ENCODE results near the gene C11orf24. TPM values are rescaled to one million over a fixed set of nuclear protein-coding genes. Genes with fewer than 3 reads are reported as not detected.

Gene C11orf24
- total RNA-seq, 3 donors from 2014 or later (not counting 1 experiment from before 2014, with no cell fraction given): 15.6 to 26.1 (median 17.7) TPM

DNA sequence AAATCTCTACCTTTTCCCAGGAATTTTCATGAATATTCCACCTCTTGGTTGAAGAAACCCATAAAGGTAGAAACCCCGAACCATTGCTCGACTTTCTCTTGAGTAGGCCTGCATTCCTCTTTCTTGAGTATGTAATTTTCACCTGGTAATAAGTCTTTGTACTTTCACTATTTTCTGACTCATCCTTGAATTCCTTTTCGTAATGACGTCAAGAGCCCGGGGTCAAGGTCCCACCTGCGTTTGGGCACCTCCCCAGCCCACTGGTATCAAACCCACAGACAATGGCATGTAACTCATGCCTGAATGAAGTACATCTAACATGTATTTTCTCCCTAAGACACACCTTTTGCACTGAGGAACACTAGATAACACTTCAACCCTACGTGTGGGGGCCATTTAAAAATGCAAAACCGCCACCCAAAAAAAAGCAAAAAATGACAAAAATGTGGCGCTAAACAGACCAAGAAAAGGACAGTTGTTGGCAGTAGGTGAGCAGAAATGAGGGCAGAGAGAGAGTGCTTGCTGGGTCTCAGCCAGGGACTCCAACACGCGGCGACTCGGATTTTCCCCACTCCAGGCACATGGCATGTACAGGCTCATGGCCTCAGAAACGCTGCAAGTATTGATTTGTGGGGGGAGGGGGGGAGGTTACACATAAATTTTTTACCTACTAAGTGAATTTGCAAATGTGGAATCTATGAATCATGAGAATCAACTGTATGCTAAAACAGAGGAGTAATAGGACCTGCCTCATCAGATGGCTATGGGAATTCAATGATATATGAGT, 4.1 kb upstream of the C11orf24 start:
- Mint-ChIP-seq H3K4me1 (peaks cover 16 to 17% of the 10 kb centered on the region in 2 donors), H3K36me3 (no peaks in the 10 kb centered on the region), H3K27ac (no peak overlapping the region), H3K9me3 (no peaks in the 10 kb centered on the region), H3K4me3 (no peak overlapping the region), H3K27me3 (ENCODE audit: low read depth in 2 of 2) (no peaks in the 10 kb centered on the region)
- no peaks in the 10 kb centered on the region for H3K36me3 ChIP-seq (ENCODE audit: control insufficient read depth, insufficient read depth, low read length)
- ATAC-seq: no peak
- peaks cover 21% of the 10 kb centered on the region for H3K4me1 ChIP-seq (ENCODE audit: control insufficient read depth, insufficient read depth, low read length)
- intact Hi-C loops (cut with micrococcal nuclease): no loop called here
- 95% methylated on average over 14 of the region's 14 CpGs for WGBS (ENCODE audit: insufficient coverage)
- TF ChIP-seq CTCF (IDR thresholded peaks at IDR 0.05): no peak
- H3K4me3 ChIP-seq (ENCODE audit: low read length): no peak overlapping the region
- DNase-seq: no peak
- no peaks in the 10 kb centered on the region for H3K27me3 ChIP-seq (ENCODE audit: control insufficient read depth, insufficient read depth, low read length)
- H3K9me3 ChIP-seq (ENCODE audit: control insufficient read depth, insufficient read depth, low read length): no peaks in the 10 kb centered on the region
- H3K27ac ChIP-seq (ENCODE audit: low read length): no peak overlapping the region

DNA sequence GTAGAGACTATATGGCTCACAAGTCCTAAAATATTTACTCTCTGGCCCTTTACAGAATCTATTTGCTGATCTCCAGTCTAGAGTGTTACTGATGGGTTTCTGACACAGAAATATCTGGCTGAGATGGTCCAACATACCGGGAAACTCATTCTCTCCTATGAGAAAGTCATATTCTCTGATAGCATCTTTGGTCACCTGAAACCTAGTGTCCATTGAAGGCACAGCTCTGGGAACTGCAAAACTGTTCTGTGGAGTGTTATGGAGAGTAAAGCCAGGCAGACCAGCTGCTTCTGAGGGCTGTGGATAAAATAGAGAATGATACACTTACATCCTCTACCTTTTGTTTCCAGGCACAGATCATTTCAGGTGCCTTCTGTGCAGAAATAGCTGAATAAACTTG, 2.5 kb upstream of the C11orf24 start:
- Histone ChIP-seq H3K27ac (ENCODE audit: low read length) (peak overlapping the region; percentile 6), H3K4me3 (ENCODE audit: low read length) (no peak overlapping the region), H3K9me3 (ENCODE audit: control insufficient read depth, insufficient read depth, low read length) (no peaks in the 10 kb centered on the region), H3K27me3 (ENCODE audit: control insufficient read depth, insufficient read depth, low read length) (no peaks in the 10 kb centered on the region), H3K4me1 (ENCODE audit: control insufficient read depth, insufficient read depth, low read length) (peaks cover 29% of the 10 kb centered on the region), H3K36me3 (ENCODE audit: control insufficient read depth, insufficient read depth, low read length) (no peaks in the 10 kb centered on the region)
- H3K27ac Mint-ChIP-seq: peak overlapping the region in 1 of 2 donors; percentile 75
- no peak for ATAC-seq
- no peaks in the 10 kb centered on the region for H3K27me3 Mint-ChIP-seq (ENCODE audit: low read depth in 2 of 2)
- DNase-seq: no peak
- H3K9me3 Mint-ChIP-seq: no peaks in the 10 kb centered on the region
- intact Hi-C loops (cut with micrococcal nuclease): no loop called here
- peaks cover 30 to 32% of the 10 kb centered on the region in 2 donors for H3K4me1 Mint-ChIP-seq
- peak overlapping the region; percentile 65 for H3K4me3 Mint-ChIP-seq
- no peaks in the 10 kb centered on the region for H3K36me3 Mint-ChIP-seq
- WGBS (ENCODE audit: insufficient coverage): 93% methylated on average over 1 of the region's 1 CpG
- TF ChIP-seq CTCF (IDR thresholded peaks at IDR 0.05): no peak

DNA sequence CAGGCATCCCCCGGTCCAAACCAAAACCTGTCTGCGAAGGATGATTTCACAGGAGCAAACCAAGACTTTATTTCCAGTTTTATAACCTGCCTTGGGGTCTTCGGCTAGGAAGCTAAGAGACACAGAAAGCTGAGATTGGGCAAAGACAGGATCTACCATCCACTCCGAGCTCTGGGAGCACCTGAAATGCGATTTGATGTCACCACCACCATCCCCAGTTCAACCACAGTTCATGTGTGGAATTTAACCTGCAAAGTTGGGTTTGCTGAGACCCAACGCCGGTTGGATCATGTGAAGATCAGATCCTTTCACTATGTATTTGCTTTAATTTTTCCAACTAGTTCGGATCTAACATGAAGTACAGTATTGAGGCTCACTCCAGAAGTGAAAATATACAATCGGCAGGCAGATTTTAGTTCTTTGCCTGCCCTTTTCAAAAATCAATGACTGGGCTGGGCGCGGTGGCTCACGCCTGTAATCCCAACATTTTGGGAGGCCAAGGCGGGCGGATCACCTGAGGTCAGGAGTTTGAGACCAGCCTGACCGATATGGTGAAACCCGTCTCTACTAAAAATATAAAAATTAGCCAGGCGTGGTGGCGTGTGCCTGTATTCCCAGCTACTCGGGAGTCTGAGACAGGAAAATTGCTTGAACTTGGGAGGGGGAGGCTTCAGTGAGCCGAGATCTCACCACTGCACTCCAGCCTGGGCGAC, 1.4 kb upstream of the C11orf24 start:
- Mint-ChIP-seq H3K27ac (peak overlapping the region; percentile 96), H3K36me3 (no peaks in the 10 kb centered on the region), H3K4me3 (no peak overlapping the region), H3K4me1 (peaks cover 31 to 42% of the 10 kb centered on the region in 2 donors), H3K27me3 (ENCODE audit: low read depth in 2 of 2) (no peaks in the 10 kb centered on the region), H3K9me3 (no peaks in the 10 kb centered on the region)
- TF ChIP-seq CTCF (IDR thresholded peaks at IDR 0.05): no peak
- 95% methylated on average over 19 of the region's 21 CpGs for WGBS (ENCODE audit: insufficient coverage)
- Histone ChIP-seq H3K9me3 (ENCODE audit: control insufficient read depth, insufficient read depth, low read length) (no peaks in the 10 kb centered on the region), H3K27ac (ENCODE audit: low read length) (peak overlapping the region; percentile 92), H3K36me3 (ENCODE audit: control insufficient read depth, insufficient read depth, low read length) (no peaks in the 10 kb centered on the region), H3K4me1 (ENCODE audit: control insufficient read depth, insufficient read depth, low read length) (peaks cover 29% of the 10 kb centered on the region), H3K4me3 (ENCODE audit: low read length) (no peak overlapping the region), H3K27me3 (ENCODE audit: control insufficient read depth, insufficient read depth, low read length) (no peaks in the 10 kb centered on the region)
- intact Hi-C loops (cut with micrococcal nuclease): no loop called here
- ATAC-seq (no peak), DNase-seq (no peak)

All from natural killer cell (primary cell).